Psoas muscle (tissue), 8 donors: ENCODE measurements around the gene NDUFAF8. TPM values are rescaled to one million over a fixed set of nuclear protein-coding genes. Genes with fewer than 3 reads are reported as not detected.

Source experiments
- ATAC-seq, 4 donors: fragments of 200-7000 bp; cut with Tn5 transposase; one replicate each; pipeline ENCODE4 v1.9.1; 2020; ENCODE audit warnings: moderate library complexity in 3 of 4, mild to moderate bottlenecking in 2 of 4
- DNase-seq, 2 donors: peaks; one replicate each; pipeline ENCODE4 v3.0.0-alpha.2; 2020
- H3K27ac ChIP-seq: fragments of 200-600 bp; one replicate; pipeline ENCODE4 v1.8.0; 2022
- H3K27me3 ChIP-seq, 3 donors: fragments of 200-600 bp in 1 of 3; one replicate each; pipeline versions ENCODE4 v1.6.1 to v1.8.0; 2013 to 2022; ENCODE audit warnings: low read length in 2 of 3, mild to moderate bottlenecking in 2 of 3, moderate library complexity in 1 of 3; ENCODE audit not compliant: insufficient read depth in 3 of 3
- H3K36me3 ChIP-seq, 2 donors: fragments of 200-600 bp in 1 of 2; one replicate each; pipeline versions ENCODE4 v1.6.1 to v1.8.0; 2013 to 2022; ENCODE audit warnings: low read depth in 1 of 2, mild to moderate bottlenecking in 1 of 2, moderate library complexity in 1 of 2; ENCODE audit not compliant: insufficient read depth in 1 of 2
- H3K4me1 ChIP-seq: fragments of 200-600 bp; one replicate; pipeline ENCODE4 v1.8.0; 2022
- H3K4me3 ChIP-seq: fragments of 200-600 bp; one replicate; pipeline ENCODE4 v1.8.0; 2022; ENCODE audit warnings: mild to moderate bottlenecking
- H3K9me3 ChIP-seq: fragments of 200-600 bp; one replicate; pipeline ENCODE4 v1.8.0; 2022
- CTCF ChIP-seq: fragments of 200-600 bp; IDR thresholded peaks from one replicate; pipeline ENCODE4 v1.8.0; 2022; ENCODE audit warnings: antibody characterized with exemption
- WGBS, 3 donors: extraction: QIAGEN DNeasy Blood & Tissue Kit; methylation state at CpG; one replicate each; pipeline versions ENCODE4 v1.1.6 to v1.1.7; 2013; 5-methylcytosine and 5-hydroxymethylcytosine counted together
- intact Hi-C, 2 donors: fragments of 100-400 bp; cut with DNase I; formaldehyde crosslinking; loops; one replicate each; pipeline versions ENCODE4 v1.11.0 to v1.14.2; 2022
- polyA plus RNA-seq, 3 donors: library from polyadenylated mRNA; stranded (reverse); fragments of 200-250 nt; gene quantifications; one replicate each; pipeline ENCODE4 v1.2.3, GENCODE V29; 2013
- total RNA-seq, 4 donors: library from RNA; stranded (reverse); fragmentation: NEBNext Ultra II Directional in 2 of 4; extraction: Animal tissue kit (Norgen Biotek cat#: 25700) in 2 of 4; gene quantifications; one replicate each; pipeline versions ENCODE4 v1.2.1 to v1.2.4, GENCODE V29; 2021 to 2023
- donor health status: healthy with polysubstance abuse.
- donor health status: DM: no; HTN: no; CAD: no; lungs with moderate emphysema.
- donor health status: Bipolar disorder and iron deficiency.
- donor health status: healthy.
- donor health status: DM: yes; HTN: yes; CAD: no.
- donor health status: DM: no; HTN: no; CAD: no.
- donor health status: DM: no; HTN: no; CAD: no.
- donor health status: DM: yes; HTN: yes; CAD: no.

NDUFAF8 gene
- total and polyA plus RNA-seq, 7 donors = 42.4 to 63.8 (median 54.9) TPM

GRCh38 chr17:81208651-81209050 is 30.5 kb upstream of the NDUFAF8 start:
- no peak for TF ChIP-seq CTCF
- H3K9me3 ChIP-seq = no peaks in the 10 kb centered on the region
- H3K27me3 ChIP-seq = no peaks in the 10 kb centered on the region
- intact Hi-C loops = no loop called here
- WGBS, 3 donors = 92 to 94% (median 94%) methylated on average over 8 to 10 of the region's 10 CpGs
- H3K4me3 ChIP-seq = no peak overlapping the region
- H3K27ac ChIP-seq = no peak overlapping the region
- DNase-seq (no peak), ATAC-seq (no peak)
- H3K4me1 ChIP-seq = no peaks in the 10 kb centered on the region
- H3K36me3 ChIP-seq = peaks cover 0 to 3% of the 10 kb centered on the region in 2 donors

- H3K9me3 ChIP-seq = no peaks in the 10 kb centered on the region
- H3K27me3 ChIP-seq = no peaks in the 10 kb centered on the region
- intact Hi-C loops = no loop called here
- no peak overlapping the region for H3K27ac ChIP-seq
- peaks cover 0 to 3% of the 10 kb centered on the region in 2 donors for H3K36me3 ChIP-seq
- 95 to 96% (median 95%) methylated on average over 14 to 16 of the region's 16 CpGs for WGBS, 3 donors
- no peaks in the 10 kb centered on the region for H3K4me1 ChIP-seq
- DNase-seq = no peak
- no peak overlapping the region for H3K4me3 ChIP-seq
- ATAC-seq = no peak
- no peak for TF ChIP-seq CTCF
Observed at GRCh38 chr17:81209141-81209540, 30.0 kb upstream of the NDUFAF8 start.

- ATAC-seq = no peak
- 76 to 84% (median 82%) methylated on average over 10 of the region's 10 CpGs for WGBS, 3 donors
Observed at GRCh38 chr17:81210466-81210865, 28.7 kb upstream of the NDUFAF8 start.

GRCh38 chr17:81210868-81211267 is 28.2 kb upstream of the NDUFAF8 start:
- no peaks in the 10 kb centered on the region for H3K27me3 ChIP-seq
- H3K9me3 ChIP-seq = no peaks in the 10 kb centered on the region
- ATAC-seq = no peak
- H3K4me1 ChIP-seq = no peaks in the 10 kb centered on the region
- H3K36me3 ChIP-seq = peaks cover 0 to 3% of the 10 kb centered on the region in 2 donors
- TF ChIP-seq CTCF = no peak
- H3K4me3 ChIP-seq = no peak overlapping the region
- intact Hi-C loops = no loop called here
- 71 to 78% (median 76%) methylated on average over 14 of the region's 14 CpGs for WGBS, 3 donors
- H3K27ac ChIP-seq = no peak overlapping the region
- DNase-seq = no peak

More at GRCh38 chr17:81210466-81210865, 28.7 kb upstream of the NDUFAF8 start:
- DNase-seq = no peak
- Histone ChIP-seq H3K36me3 (peaks cover 0 to 3% of the 10 kb centered on the region in 2 donors), H3K4me3 (no peak overlapping the region), H3K27me3 (no peaks in the 10 kb centered on the region), H3K4me1 (no peaks in the 10 kb centered on the region), H3K9me3 (no peaks in the 10 kb centered on the region), H3K27ac (no peak overlapping the region)
- intact Hi-C loops = no loop called here
- TF ChIP-seq CTCF = no peak

GRCh38 chr17:81212365-81212764 is 26.8 kb upstream of the NDUFAF8 start:
- H3K27me3 ChIP-seq = no peaks in the 10 kb centered on the region
- no peak overlapping the region for H3K4me3 ChIP-seq
- no peak for TF ChIP-seq CTCF
- ATAC-seq (no peak), DNase-seq (no peak)
- no peaks in the 10 kb centered on the region for H3K4me1 ChIP-seq
- no peak overlapping the region for H3K27ac ChIP-seq
- intact Hi-C loops = no loop called here
- no peaks in the 10 kb centered on the region for H3K36me3 ChIP-seq
- 94 to 99% (median 95%) methylated on average over 9 of the region's 9 CpGs for WGBS, 3 donors
- no peaks in the 10 kb centered on the region for H3K9me3 ChIP-seq
